ENCODE results near the gene KRTAP10-6.

The KRTAP10-6 gene

GRCh38 chr21:44547656-44548331 lies 44.5 kb downstream of the KRTAP10-6 start:
- H3K36me3 ChIP-seq (ENCODE audit: insufficient read depth, low read length) = no peaks in the 10 kb centered on the region
- H3K4me2 ChIP-seq (ENCODE audit: low read depth, low read length, poor library complexity, severe bottlenecking) = no peak overlapping the region
- H3F3A ChIP-seq (ENCODE audit: low read depth) = no peaks in the 10 kb centered on the region
- H3K9me2 ChIP-seq (replicated peaks; ENCODE audit: low read depth, low read length) = no peaks in the 10 kb centered on the region
- no peaks in the 10 kb centered on the region for H3K79me2 ChIP-seq (ENCODE audit: insufficient read depth, low read length)
- H2AFZ ChIP-seq (ENCODE audit: low read length) = peak overlapping the region; percentile 0; the same call in 1 of the 2 replicates
- no peak overlapping the region for H3K4me3 ChIP-seq (ENCODE audit: low read length, poor library complexity, severe bottlenecking)
- H3K27me3 ChIP-seq (ENCODE audit: insufficient read depth, low read length, poor library complexity, severe bottlenecking) = no peaks in the 10 kb centered on the region
- peaks cover 6% of the 10 kb centered on the region; the same call in 1 of the 2 replicates for H3K9me3 ChIP-seq (ENCODE audit: insufficient read depth, low read depth, low read length)
- TF ChIP-seq EZH2phosphoT487 (IDR thresholded peaks at IDR 0.05; ENCODE audit: borderline replicate concordance) = no peak
- TF ChIP-seq CTCF (conservative IDR thresholded peaks at IDR 0.05; ENCODE audit: low read length) = no peak
- no peaks in the 10 kb centered on the region for H3K4me1 ChIP-seq (ENCODE audit: insufficient read depth, low read length, poor library complexity, severe bottlenecking)
- no peak overlapping the region for H3K9ac ChIP-seq (ENCODE audit: low read depth, low read length, poor library complexity, severe bottlenecking)
- H4K20me1 ChIP-seq (ENCODE audit: insufficient read depth, low read length, poor library complexity, severe bottlenecking) = no peaks in the 10 kb centered on the region

DNA sequence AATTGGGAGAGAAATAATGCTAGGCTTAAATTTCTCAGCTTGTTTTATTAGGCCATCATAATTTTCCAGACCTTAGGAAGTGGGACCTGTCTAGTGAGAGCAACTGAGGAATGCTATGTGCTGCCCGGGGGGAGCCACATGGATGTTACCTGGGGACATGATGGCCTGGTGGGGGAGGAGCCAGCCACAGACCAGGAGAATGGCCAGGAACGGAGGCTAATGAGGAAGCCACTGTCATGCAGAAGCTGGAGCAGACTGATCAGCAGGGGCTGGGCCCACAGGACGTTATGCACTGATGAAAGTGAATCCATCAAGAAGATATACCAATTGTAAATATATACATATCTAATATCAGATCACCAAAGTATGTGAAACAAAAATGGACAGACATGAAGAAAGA lies 47.7 kb downstream of the KRTAP10-6 start:
- Histone ChIP-seq H3F3A (ENCODE audit: low read depth) (no peaks in the 10 kb centered on the region), H3K27me3 (ENCODE audit: insufficient read depth, low read length, poor library complexity, severe bottlenecking) (no peaks in the 10 kb centered on the region), H2AFZ (ENCODE audit: low read length) (no peak overlapping the region), H3K9me3 (ENCODE audit: insufficient read depth, low read depth, low read length) (peaks cover 6% of the 10 kb centered on the region; the same call in 1 of the 2 replicates), H3K4me1 (ENCODE audit: insufficient read depth, low read length, poor library complexity, severe bottlenecking) (no peaks in the 10 kb centered on the region), H3K36me3 (ENCODE audit: insufficient read depth, low read length) (no peaks in the 10 kb centered on the region), H3K79me2 (ENCODE audit: insufficient read depth, low read length) (no peaks in the 10 kb centered on the region), H3K9ac (ENCODE audit: low read depth, low read length, poor library complexity, severe bottlenecking) (no peak overlapping the region), H4K20me1 (ENCODE audit: insufficient read depth, low read length, poor library complexity, severe bottlenecking) (no peaks in the 10 kb centered on the region), H3K9me2 (replicated peaks; ENCODE audit: low read depth, low read length) (no peaks in the 10 kb centered on the region), H3K4me2 (ENCODE audit: low read depth, low read length, poor library complexity, severe bottlenecking) (no peak overlapping the region), H3K4me3 (ENCODE audit: low read length, poor library complexity, severe bottlenecking) (no peak overlapping the region)
- TF ChIP-seq EZH2phosphoT487 (IDR thresholded peaks at IDR 0.05; ENCODE audit: borderline replicate concordance) (no peak), CTCF (conservative IDR thresholded peaks at IDR 0.05; ENCODE audit: low read length) (no peak)

DNA sequence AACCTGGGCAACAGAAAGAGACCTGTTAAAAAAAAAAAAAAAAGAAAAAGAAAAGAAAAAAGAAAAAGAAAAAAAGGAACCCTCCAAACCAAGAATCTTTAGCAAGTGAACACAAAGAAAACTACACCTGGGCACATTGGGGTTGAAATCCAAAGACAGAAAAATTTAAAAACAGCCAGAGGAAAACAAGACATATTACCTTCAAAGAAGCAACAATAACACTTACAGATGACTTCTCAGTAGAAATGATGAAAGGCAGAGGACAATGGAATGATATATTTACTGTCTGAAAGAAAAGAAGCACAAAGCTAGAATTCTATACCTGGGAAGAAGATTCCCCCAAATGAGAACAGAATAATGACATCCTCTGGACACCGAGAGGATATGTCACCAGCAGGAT lies 49.6 kb downstream of the KRTAP10-6 start:
- no peaks in the 10 kb centered on the region for H4K20me1 ChIP-seq (ENCODE audit: insufficient read depth, low read length, poor library complexity, severe bottlenecking)
- TF ChIP-seq EZH2phosphoT487 (IDR thresholded peaks at IDR 0.05; ENCODE audit: borderline replicate concordance) = no peak

More for the DNA sequence above, 49.6 kb downstream of the KRTAP10-6 start:
- H3K9me2 ChIP-seq (replicated peaks; ENCODE audit: low read depth, low read length) = no peaks in the 10 kb centered on the region
- H3K36me3 ChIP-seq (ENCODE audit: insufficient read depth, low read length) = no peaks in the 10 kb centered on the region
- no peaks in the 10 kb centered on the region for H3K79me2 ChIP-seq (ENCODE audit: insufficient read depth, low read length)
- H3F3A ChIP-seq (ENCODE audit: low read depth) = no peaks in the 10 kb centered on the region
- no peaks in the 10 kb centered on the region for H3K27me3 ChIP-seq (ENCODE audit: insufficient read depth, low read length, poor library complexity, severe bottlenecking)
- H2AFZ ChIP-seq (ENCODE audit: low read length) = no peak overlapping the region
- H3K4me1 ChIP-seq (ENCODE audit: insufficient read depth, low read length, poor library complexity, severe bottlenecking) = no peaks in the 10 kb centered on the region
- H3K9ac ChIP-seq (ENCODE audit: low read depth, low read length, poor library complexity, severe bottlenecking) = no peak overlapping the region
- no peak overlapping the region for H3K4me2 ChIP-seq (ENCODE audit: low read depth, low read length, poor library complexity, severe bottlenecking)
- H3K9me3 ChIP-seq (ENCODE audit: insufficient read depth, low read depth, low read length) = peaks cover 6% of the 10 kb centered on the region; the same call in 1 of the 2 replicates
- no peak overlapping the region for H3K4me3 ChIP-seq (ENCODE audit: low read length, poor library complexity, severe bottlenecking)

Data from Loucy (cell line).